Stimulated activated CD4-positive, alpha-beta T cell treated with anti-CD3 and anti-CD28 coated beads, Interleukin-15, amount 100 ng/mL, for 1 hour (primary cell): ENCODE measurements around the gene RGS14.
A peak's percentile ranks its signal among the peaks of the same experiment; 100 is the strongest.
"Not testable (repeated sequence)": the region's sequence is repeated elsewhere in the genome, so short reads cannot be mapped to it uniquely, and the experiment has no call there.

Experiments
- DNase-seq, 2 donors: peaks; one replicate each; pipeline ENCODE4 v3.0.0-alpha.2; 2020; ENCODE audit warnings: low read depth in 1 of 2, low spot score in 1 of 2

RGS14 gene

DNA sequence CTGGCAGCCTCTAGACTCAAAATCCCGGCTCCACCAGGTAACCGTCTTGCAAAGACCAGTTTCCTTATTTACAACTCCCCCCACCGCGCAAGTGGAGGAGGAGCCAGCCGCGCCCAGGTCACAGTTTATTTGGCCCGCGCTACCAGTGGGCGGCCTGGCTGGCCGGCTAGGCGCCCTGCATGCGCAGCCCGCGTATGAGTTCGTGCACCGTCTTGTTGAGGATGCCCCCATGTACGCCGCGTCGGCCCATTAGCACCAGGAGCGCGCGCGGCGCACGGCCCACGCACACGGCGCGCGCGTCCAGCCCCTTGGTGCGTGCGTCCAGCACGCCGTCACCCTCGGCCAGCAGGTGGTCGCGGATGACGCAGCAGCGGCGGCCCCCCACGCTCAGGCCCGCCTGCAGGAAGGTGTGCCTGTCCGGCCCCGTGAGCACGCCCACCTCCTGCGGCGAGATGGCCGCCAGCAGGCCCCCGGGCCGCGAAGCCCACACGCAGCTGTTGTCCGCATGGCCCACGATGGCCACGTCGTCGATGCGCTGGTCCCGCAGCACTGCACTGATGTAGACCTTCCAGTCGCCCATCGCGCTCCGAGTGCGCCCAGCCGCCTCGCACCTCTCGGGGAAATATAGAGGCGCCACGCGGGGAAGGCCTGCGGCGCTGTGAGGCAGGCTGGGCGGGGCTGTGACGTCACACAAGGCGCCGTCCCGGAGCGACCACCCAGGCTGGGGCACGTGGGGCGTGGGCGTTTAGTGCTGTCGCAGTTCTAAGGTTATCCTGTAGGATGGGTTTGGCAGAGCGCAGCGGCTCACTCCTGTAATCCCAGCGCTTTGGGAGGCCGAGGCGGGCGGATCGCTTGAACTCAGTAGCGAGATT, 42.5 kb downstream of the RGS14 start, which contains the start of gene PFN3:
TSS of gene PFN3 (minus strand) at position 665 of the 872 bp plus-strand sequence. CDS start at position 580, 85 bp downstream.
- DNase-seq, result no peak

DNA sequence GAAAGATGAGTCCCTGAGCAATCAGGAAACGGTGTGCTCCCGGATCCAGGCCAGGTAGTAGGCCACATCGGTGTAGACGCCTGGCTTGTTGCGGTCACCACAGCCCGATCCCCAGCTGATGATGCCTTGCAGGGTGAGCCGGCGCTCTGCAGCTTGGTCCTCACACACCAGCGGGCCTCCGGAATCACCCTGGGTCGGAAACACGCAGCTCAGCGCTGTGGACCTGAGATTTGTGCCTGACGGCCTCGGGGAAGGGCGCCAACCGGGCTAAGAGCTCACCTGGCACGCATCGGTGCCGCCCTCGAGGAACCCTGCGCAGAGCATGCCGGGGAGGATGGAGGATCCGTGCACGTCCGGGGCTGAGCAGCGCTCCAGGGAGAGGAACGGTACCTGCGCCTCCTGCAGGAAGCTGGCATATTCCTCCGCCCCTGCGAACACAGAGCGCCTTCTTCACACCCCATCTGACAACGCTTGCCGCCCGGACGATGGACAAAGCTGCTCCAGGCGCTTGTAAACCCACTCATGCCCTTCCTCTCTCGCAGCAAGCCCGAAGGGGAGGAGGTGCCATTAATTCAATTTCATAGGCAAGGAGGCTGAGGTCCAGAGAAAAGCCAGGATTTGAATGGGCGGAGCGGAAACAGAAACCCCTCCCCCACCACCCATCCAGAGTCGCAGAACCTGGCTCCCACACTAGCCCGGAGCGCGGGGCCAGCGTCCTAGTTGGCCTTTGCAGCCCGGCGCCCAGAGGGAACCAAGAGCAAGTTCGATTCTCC, 44.7 kb downstream of the RGS14 start:
- peak; percentile 48 to 52 for DNase-seq

DNA sequence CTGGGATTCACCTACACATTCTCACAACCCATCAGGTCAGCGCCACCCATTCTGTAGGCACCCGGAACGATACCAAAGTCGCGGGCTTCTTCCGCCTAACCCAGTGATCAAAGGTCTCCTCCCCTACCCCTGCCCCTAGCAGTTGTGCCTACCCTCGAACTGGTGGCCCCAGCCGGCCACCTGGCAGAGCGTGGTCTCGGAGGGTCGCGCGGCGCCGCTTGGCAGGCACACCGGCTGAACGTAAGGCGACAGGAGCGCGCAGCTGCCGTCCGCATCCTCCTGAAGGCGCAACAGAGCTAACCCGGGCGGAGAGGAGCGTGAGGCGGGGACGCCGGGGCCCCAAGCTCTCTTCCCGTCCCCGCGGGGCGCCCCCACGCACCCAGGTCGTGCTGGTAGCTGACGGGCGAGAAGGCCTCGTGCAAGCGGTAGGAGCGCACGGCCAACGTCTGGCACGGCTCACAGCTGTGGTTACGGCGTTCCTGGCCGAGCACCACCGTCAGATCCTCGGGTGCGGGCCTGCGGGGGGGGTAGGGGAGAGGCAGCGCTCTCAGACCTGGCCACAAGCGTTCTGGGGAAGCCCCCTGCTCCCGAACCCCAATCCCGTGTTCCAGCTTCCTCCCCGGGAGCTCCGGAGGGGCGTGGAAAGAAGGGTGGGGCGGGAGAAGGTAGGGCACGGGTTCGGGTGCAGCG, 45.5 kb downstream of the RGS14 start:
- peak in 1 of 2 donors; percentile 30 for DNase-seq

GRCh38 chr5:177403792-177404640, 46.3 kb downstream of the RGS14 start:
- peak; percentile 75 to 77 for DNase-seq

DNA sequence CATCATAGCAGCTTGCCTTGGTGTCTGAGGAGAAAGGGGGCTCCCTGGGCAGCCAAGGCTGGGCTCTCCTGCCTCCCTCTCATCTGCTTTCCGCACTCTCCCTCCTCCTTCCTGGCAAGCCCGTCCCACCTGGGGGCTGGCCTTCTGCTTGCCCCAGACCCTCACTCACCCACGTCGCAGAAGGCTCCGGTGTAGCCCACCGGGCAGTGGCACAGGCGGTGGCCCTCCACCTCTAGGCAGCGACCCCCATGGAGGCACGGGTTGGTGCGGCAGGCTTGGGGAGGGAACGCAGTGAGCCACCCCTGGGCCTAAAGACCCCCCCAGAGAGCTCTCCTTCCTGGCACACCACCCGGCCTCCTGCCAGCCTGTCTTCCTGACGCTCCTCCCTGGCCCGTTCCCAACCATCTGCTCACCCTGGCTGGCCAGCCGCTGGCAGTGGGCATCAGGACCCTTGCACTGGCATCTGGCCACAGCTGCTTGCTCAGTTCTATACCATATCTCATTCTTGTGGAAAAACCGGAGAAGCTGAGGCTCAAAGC, 47.0 kb downstream of the RGS14 start:
- no peak for DNase-seq

- DNase-seq, result no peak
These were observed 47.6 kb downstream of the RGS14 start for GRCh38 chr5:177405312-177405711.

GRCh38 chr5:177405805-177406204, 48.1 kb downstream of the RGS14 start:
- DNase-seq, result no peak

DNA sequence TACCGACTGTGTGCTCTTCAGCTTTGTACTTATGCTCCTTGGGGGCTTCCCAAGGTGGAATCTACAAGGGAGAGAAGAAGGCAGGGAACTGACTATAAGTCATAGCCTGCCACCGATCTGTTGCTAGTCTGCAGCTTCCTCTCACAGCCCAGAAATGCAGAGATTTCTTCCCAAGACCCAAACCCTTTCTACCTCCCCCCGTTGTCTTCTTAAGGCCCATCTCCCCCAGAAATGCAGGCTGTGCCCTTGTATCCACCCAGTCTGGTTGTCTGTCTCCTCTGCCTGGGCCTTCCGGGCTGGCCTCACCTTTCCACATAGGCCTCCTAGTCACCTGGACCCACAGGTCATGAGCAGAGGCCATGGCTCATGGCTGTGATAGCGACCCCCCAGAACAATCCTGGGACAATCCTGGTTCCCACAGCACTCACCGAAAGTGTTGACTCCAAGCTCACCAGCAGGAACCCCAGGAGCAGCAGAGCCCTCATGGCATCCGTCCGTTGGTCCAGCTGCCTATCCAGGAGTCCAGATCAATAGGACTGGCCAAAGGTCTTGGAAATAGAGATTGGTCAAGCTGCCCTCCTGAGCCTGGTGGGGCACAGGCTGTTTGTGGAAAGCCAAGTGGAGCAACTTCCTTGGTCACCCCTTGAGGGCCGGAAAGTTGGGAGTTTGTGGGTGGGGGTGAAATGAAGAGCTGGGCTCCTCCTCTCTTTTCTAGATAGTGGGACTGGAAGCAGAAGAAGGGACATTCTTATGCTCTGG, 51.5 kb downstream of the RGS14 start, which contains the start of gene F12:
TSS of gene F12 (minus strand) at position 522 of the 759 bp plus-strand sequence. CDS start at position 485, 37 bp downstream.
- DNase-seq, result no peak

GRCh38 chr5:177410575-177410974, 52.9 kb downstream of the RGS14 start:
- DNase-seq, result no peak

GRCh38 chr5:177412603-177413233, 55.0 kb downstream of the RGS14 start:
- no peak for DNase-seq

- DNase-seq, result no peak
These were observed 56.8 kb downstream of the RGS14 start for GRCh38 chr5:177414481-177414880.

DNA sequence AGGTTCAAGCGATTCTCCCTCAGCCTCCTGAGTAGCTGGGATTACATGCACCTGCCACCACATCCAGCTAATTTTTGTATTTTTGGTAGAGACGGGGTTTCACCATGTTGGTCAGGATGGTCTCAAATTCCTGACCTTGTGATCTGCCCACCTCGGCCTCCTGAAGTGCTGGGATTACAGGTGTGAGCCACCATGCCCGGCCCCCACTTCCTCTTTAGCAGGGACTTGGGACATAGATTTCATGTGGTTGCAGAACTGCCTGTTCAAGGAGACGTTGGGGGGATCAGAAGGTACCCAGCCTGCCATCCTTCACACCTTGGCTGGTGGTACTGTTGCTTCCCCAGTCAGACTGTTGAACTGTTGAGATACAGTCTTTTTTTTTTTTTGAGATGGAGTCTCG, 59.4 kb downstream of the RGS14 start:
- DNase-seq, result not testable (repeated sequence)

DNA sequence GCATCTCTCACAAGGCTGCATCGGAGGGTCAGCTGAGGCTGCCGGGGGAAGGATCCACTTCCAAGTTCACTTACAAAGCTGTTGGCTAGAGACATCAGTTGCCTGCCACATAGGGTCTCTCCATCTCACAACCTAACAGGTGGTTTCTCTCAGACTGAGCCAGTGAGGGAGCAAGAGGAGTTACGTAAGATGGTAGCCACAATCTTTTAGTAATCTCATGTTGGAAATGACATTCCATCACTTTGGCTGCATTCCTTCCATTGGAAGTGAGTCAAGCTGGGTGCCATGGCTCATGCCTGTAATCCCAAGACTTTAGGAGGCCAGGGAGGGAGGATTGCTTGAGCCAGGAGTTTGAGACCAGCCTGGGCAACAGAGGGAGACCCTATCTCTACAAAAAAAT, 61.3 kb downstream of the RGS14 start:
- no peak for DNase-seq

DNA sequence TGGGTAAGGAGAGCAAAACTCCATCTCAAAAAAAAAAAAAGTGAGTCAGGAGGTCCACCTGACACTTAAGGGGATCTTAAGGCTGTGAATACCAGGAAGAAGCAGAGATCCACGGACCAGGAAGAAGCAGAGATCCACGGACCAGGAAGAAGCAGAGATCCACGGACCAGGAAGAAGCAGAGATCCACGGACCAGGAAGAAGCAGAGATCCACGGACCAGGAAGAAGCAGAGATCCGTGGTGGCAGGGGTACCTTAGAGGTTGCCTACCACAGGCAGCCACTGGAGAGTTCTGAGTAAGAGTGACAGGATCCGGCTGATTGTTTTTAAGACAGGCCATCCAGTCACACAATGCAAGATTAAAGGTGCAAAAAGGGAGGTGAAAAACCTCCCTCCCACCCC, 62.7 kb downstream of the RGS14 start:
- DNase-seq, result not testable (repeated sequence)

- DNase-seq, result no peak
These were observed 63.5 kb downstream of the RGS14 start for GRCh38 chr5:177421062-177421798.
